ENCODE results near the gene ZNF664.

DNA sequence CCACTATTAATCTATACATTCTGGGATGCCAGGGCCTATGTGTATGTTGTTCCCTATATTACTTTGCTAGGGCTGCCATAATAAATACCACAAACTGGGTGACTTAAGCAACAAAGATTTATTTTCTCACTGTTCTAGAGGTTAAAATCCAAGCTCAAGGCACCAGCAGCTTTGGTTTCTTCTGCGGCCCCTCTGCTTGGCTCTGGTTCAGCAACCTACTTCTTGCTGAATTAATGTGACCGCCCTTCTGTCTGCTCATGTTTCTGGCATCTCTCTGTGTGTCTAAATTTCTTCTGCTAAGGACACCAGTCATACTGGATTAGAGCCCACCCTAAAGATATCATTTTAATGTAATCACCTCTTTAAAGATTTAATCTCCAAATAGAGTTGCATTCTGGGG lies 84.7 kb downstream of the ZNF664 start:
- no peak for TF ChIP-seq EZH2phosphoT487 (IDR thresholded peaks at IDR 0.05; ENCODE audit: insufficient read depth, low read depth)
- TF ChIP-seq EZH2 (IDR thresholded peaks at IDR 0.05; ENCODE audit: insufficient read depth, poor library complexity, severe bottlenecking) = no peak

All from GM23248 (cell line).